ENCODE results near the gene ARHGAP6. TPM values are rescaled to one million over a fixed set of nuclear protein-coding genes. Genes with fewer than 3 reads are reported as not detected.

Gene ARHGAP6
- total RNA-seq, 1 experiment from 2014 or later, result 0.10 TPM

GRCh38 chrX:11585174-11585573, 80.5 kb downstream of the ARHGAP6 start:
- Histone ChIP-seq H3K9ac (ENCODE audit: low read length) (no peak overlapping the region), H3K4me1 (ENCODE audit: control insufficient read depth in 1 of 2, insufficient read depth in 2 of 2, low read length in 2 of 2) (no peaks in the 10 kb centered on the region), H3K9me3 (ENCODE audit: control insufficient read depth in 1 of 2, insufficient read depth in 1 of 2, low read depth in 1 of 2, low read length in 2 of 2) (no peaks in the 10 kb centered on the region), H3K4me2 (ENCODE audit: low read length) (no peak overlapping the region), H2AFZ (ENCODE audit: low read depth, low read length, poor library complexity, severe bottlenecking) (no peak overlapping the region), H3K79me2 (ENCODE audit: insufficient read depth, low read length) (no peaks in the 10 kb centered on the region), H3K27ac (ENCODE audit: low read depth, low read length) (no peak overlapping the region), H3K27me3 (ENCODE audit: insufficient read depth, low read length) (no peaks in the 10 kb centered on the region), H3K9me2 (ENCODE audit: insufficient read depth) (no peaks in the 10 kb centered on the region), H3K4me3 (replicated peaks in 1 of 2; ENCODE audit: low read depth in 1 of 2, low read length in 2 of 2) (no peak overlapping the region), H3K36me3 (ENCODE audit: control insufficient read depth in 1 of 2, insufficient read depth in 2 of 2, low read length in 2 of 2) (no peaks in the 10 kb centered on the region), H4K20me1 (ENCODE audit: insufficient read depth) (no peaks in the 10 kb centered on the region)
- ChIA-PET CTCF (no interaction called here), POLR2A (no interaction called here), RAD21 (ENCODE audit: low non-redundant PET in 1 of 2, low total read pairs in 2 of 2, uncharacterized antibody in 2 of 2, unreplicated experiment in 2 of 2) (no interaction called here)
- ATAC-seq (no peak), DNase-seq (ENCODE audit: low read depth, low spot score) (no peak)
- no TSS peak for BruUV-seq (replicated peaks)
- TF ChIP-seq ZFX (IDR thresholded peaks at IDR 0.05) (no peak), CTCF (IDR thresholded peaks at IDR 0.05 in 2 of 3, conservative IDR thresholded peaks at IDR 0.05 in 1 of 3; ENCODE audit: borderline replicate concordance in 1 of 3, insufficient read depth in 1 of 3, low read depth in 2 of 3, low read length in 2 of 3) (no peak), RAD21 (IDR thresholded peaks at IDR 0.05; ENCODE audit: low read depth) (no peak), SRF (IDR thresholded peaks at IDR 0.05; ENCODE audit: low read depth) (no peak), JUND (IDR thresholded peaks at IDR 0.05) (no peak), ATF3 (IDR thresholded peaks at IDR 0.05) (no peak), SP1 (IDR thresholded peaks at IDR 0.05; ENCODE audit: low read depth) (no peak), REST (IDR thresholded peaks at IDR 0.05; ENCODE audit: low read depth) (no peak), MAX (IDR thresholded peaks at IDR 0.05) (no peak), SIN3A (IDR thresholded peaks at IDR 0.05; ENCODE audit: low read depth) (no peak), FOSL1 (IDR thresholded peaks at IDR 0.05; ENCODE audit: low read depth) (no peak), ZNF274 (IDR thresholded peaks at IDR 0.05; ENCODE audit: low read depth, low read length) (no peak), ELF1 (IDR thresholded peaks at IDR 0.05; ENCODE audit: borderline replicate concordance, low read depth) (no peak), EZH2phosphoT487 (IDR thresholded peaks at IDR 0.05; ENCODE audit: borderline replicate concordance) (no peak), EZH2 (IDR thresholded peaks at IDR 0.05) (no peak), POLR2AphosphoS5 (IDR thresholded peaks at IDR 0.05; ENCODE audit: low read depth, low read length) (no peak)
- intact Hi-C loops (cut with micrococcal nuclease), result no loop called here

Measured in HCT116 (cell line).